H9 (cell line): ENCODE data around the gene ZHX3. TPM values are rescaled to one million over a fixed set of nuclear protein-coding genes. Genes with fewer than 3 reads are reported as not detected.

Experiments
- DNase-seq: peaks from one replicate; pipeline ENCODE4 v3.0.0-alpha.2; 2017
- H2AFZ ChIP-seq: one replicate; pipeline ENCODE4 v1.6.1; 2013; ENCODE audit warnings: mild to moderate bottlenecking, low read length, control low read depth, moderate library complexity
- H2AK5ac ChIP-seq: 2 replicates; pipeline ENCODE4 v1.6.1; 2013; ENCODE audit warnings: low read length, control low read depth, mixed read lengths; ENCODE audit not compliant: insufficient read length
- H2BK120ac ChIP-seq: one replicate; pipeline ENCODE4 v1.6.1; 2013; ENCODE audit warnings: low read depth, mild to moderate bottlenecking, low read length, control low read depth, inconsistent platforms; ENCODE audit not compliant: poor library complexity, severe bottlenecking
- H2BK12ac ChIP-seq: 2 replicates; pipeline ENCODE4 v1.6.1; 2013; ENCODE audit warnings: low read length, control low read depth, mixed read lengths, low read depth; ENCODE audit not compliant: insufficient read length
- H2BK15ac ChIP-seq: 2 replicates; pipeline ENCODE4 v1.6.1; 2013; ENCODE audit warnings: low read depth, low read length, control low read depth
- H2BK20ac ChIP-seq: one replicate; pipeline ENCODE4 v1.6.1; 2013; ENCODE audit warnings: low read depth, mild to moderate bottlenecking, low read length, control low read depth, inconsistent platforms; ENCODE audit not compliant: poor library complexity, severe bottlenecking
- H2BK5ac ChIP-seq: 2 replicates; pipeline ENCODE4 v1.6.1; 2013; ENCODE audit warnings: low read length, control low read depth, mixed read lengths; ENCODE audit not compliant: insufficient read length
- H3K14ac ChIP-seq: 2 replicates; pipeline ENCODE4 v1.6.1; 2013; ENCODE audit warnings: low read length, control low read depth; ENCODE audit not compliant: insufficient read depth
- H3K18ac ChIP-seq: 2 replicates; pipeline ENCODE4 v1.6.1; 2013; ENCODE audit warnings: low read depth, mild to moderate bottlenecking, mixed read lengths, low read length, control low read depth; ENCODE audit not compliant: insufficient read length
- H3K23ac ChIP-seq: 2 replicates; pipeline ENCODE4 v1.6.1; 2013; ENCODE audit warnings: low read length, control low read depth, mixed read lengths, low read depth; ENCODE audit not compliant: insufficient read length
- H3K23me2 ChIP-seq: 2 replicates; pipeline ENCODE4 v1.6.1; 2013; ENCODE audit warnings: low read depth, mild to moderate bottlenecking, mixed read lengths, low read length, control low read depth; ENCODE audit not compliant: insufficient read length, poor library complexity, severe bottlenecking
- H3K27ac ChIP-seq: 2 replicates; pipeline ENCODE4 v1.5.1; 2013; ENCODE audit warnings: low read length, control low read depth, mixed read lengths, low read depth; ENCODE audit not compliant: insufficient read length
- H3K27me3 ChIP-seq: 2 replicates; pipeline ENCODE4 v1.6.1; 2013; ENCODE audit warnings: low read length, control low read depth, inconsistent platforms; ENCODE audit not compliant: insufficient read depth
- H3K4ac ChIP-seq: 2 replicates; pipeline ENCODE4 v1.6.1; 2013; ENCODE audit warnings: low read depth, mild to moderate bottlenecking, control low read depth, inconsistent platforms, low read length, moderate library complexity
- H3K4me1 ChIP-seq: 2 replicates; pipeline ENCODE4 v1.6.1; 2013; ENCODE audit warnings: low read length, control low read depth, inconsistent platforms; ENCODE audit not compliant: insufficient read depth
- H3K4me2 ChIP-seq: 2 replicates; pipeline ENCODE4 v1.6.1; 2013; ENCODE audit warnings: low read length, control low read depth, mixed read lengths; ENCODE audit not compliant: insufficient read length, insufficient read depth
- H3K56ac ChIP-seq: 2 replicates; pipeline ENCODE4 v1.6.1; 2013; ENCODE audit warnings: low read depth, mild to moderate bottlenecking, mixed read lengths, low read length, control low read depth; ENCODE audit not compliant: insufficient read length
- H3K79me1 ChIP-seq: 2 replicates; pipeline ENCODE4 v1.6.1; 2013; ENCODE audit warnings: low read depth, mild to moderate bottlenecking, moderate library complexity, low read length, control low read depth, inconsistent platforms; ENCODE audit not compliant: insufficient read depth, poor library complexity, severe bottlenecking
- H3K79me2 ChIP-seq: 2 replicates; pipeline ENCODE4 v1.6.1; 2013; ENCODE audit warnings: low read length, control low read depth, inconsistent platforms; ENCODE audit not compliant: insufficient read depth
- H3K9ac ChIP-seq: 2 replicates; pipeline ENCODE4 v1.6.1; 2013; ENCODE audit warnings: low read length, control low read depth, mixed read lengths; ENCODE audit not compliant: insufficient read length; ENCODE audit errors: extremely low read depth
- H3K9me3 ChIP-seq: one replicate; pipeline ENCODE4 v1.6.1; 2013; ENCODE audit warnings: low read depth, low read length, inconsistent platforms; ENCODE audit not compliant: control insufficient read depth
- H3T11ph ChIP-seq: one replicate; pipeline ENCODE4 v1.6.1; 2013; ENCODE audit warnings: mild to moderate bottlenecking, low read length, control low read depth, inconsistent platforms
- H4K20me1 ChIP-seq: one replicate; pipeline ENCODE4 v1.6.1; 2013; ENCODE audit not compliant: control insufficient read depth, insufficient read length, insufficient read depth
- H4K5ac ChIP-seq: 2 replicates; pipeline ENCODE4 v1.6.1; 2013; ENCODE audit warnings: low read depth, mild to moderate bottlenecking, mixed read lengths, low read length, control low read depth; ENCODE audit not compliant: insufficient read length
- H4K8ac ChIP-seq: replicated peaks from 2 replicates; pipeline ENCODE4 v1.6.1; 2013; ENCODE audit warnings: low read length, control low read depth, mixed read lengths, low read depth; ENCODE audit not compliant: insufficient read length
- H4K91ac ChIP-seq: 2 replicates; pipeline ENCODE4 v1.6.1; 2013; ENCODE audit warnings: low read depth, mild to moderate bottlenecking, moderate library complexity, mixed read lengths, low read length, control low read depth; ENCODE audit not compliant: insufficient read length
- H3K27ac Mint-ChIP-seq, 3 experiments: 2 replicates in 2 of 3; 3 replicates in 1 of 3; pipeline ENCODE4 v1.8.0; 2020 to 2021; ENCODE audit warnings: mixed read lengths in 3 of 3, mild to moderate bottlenecking in 1 of 3, moderate library complexity in 1 of 3
- H3K27me3 Mint-ChIP-seq: 2 replicates; pipeline ENCODE4 v1.8.0; 2021; ENCODE audit warnings: low read depth, mild to moderate bottlenecking, moderate library complexity, mixed read lengths
- H3K36me3 Mint-ChIP-seq, 3 experiments: 2 replicates in 2 of 3; 3 replicates in 1 of 3; pipeline ENCODE4 v1.8.0; 2020 to 2021; ENCODE audit warnings: low read depth in 3 of 3, mixed read lengths in 3 of 3; ENCODE audit not compliant: insufficient read depth in 1 of 3
- H3K4me1 Mint-ChIP-seq, 2 experiments: 2 replicates each; pipeline ENCODE4 v1.8.0; 2020; ENCODE audit warnings: mixed read lengths in 2 of 2
- H3K4me3 Mint-ChIP-seq, 2 experiments: 2 replicates in 1 of 2; 3 replicates in 1 of 2; pipeline ENCODE4 v1.8.0; 2020 to 2021; ENCODE audit warnings: mild to moderate bottlenecking in 2 of 2, mixed read lengths in 2 of 2, moderate library complexity in 1 of 2
- H3K9me3 Mint-ChIP-seq, 2 experiments: 2 replicates in 1 of 2; 3 replicates in 1 of 2; pipeline ENCODE4 v1.8.0; 2020; ENCODE audit warnings: mild to moderate bottlenecking in 2 of 2, mixed read lengths in 2 of 2, moderate library complexity in 1 of 2
- CTCF ChIP-seq: fragments of 200-600 bp; sonication (generic); conservative IDR thresholded peaks from 3 replicates; pipeline ENCODE4 v1.8.0; 2021; ENCODE audit warnings: antibody characterized with exemption, mild to moderate bottlenecking
- WGBS: extraction: QIAGEN DNeasy Blood & Tissue Kit; methylation state at CpG from one replicate; pipeline ENCODE4 v1.1.7; 2013; ENCODE audit warnings: missing lambda C conversion rate, low lambda C conversion rate, mixed read lengths; ENCODE audit not compliant: insufficient read length; ENCODE audit errors: extremely low coverage; 5-methylcytosine and 5-hydroxymethylcytosine counted together
- total RNA-seq: library from RNA; stranded (reverse); gene quantifications from 2 replicates; pipeline ENCODE4 v1.2.1, GENCODE V29; 2021

The ZHX3 gene
- total RNA-seq, 1 experiment from 2014 or later: 4.4 TPM

- Histone ChIP-seq H2AFZ (no peak overlapping the region), H2BK5ac (no peak overlapping the region), H3K23me2 (no peaks in the 10 kb centered on the region), H4K91ac (no peak overlapping the region), H2BK12ac (no peak overlapping the region), H3K9ac (no peak overlapping the region), H2BK20ac (no peak overlapping the region), H3K14ac (no peak overlapping the region), H3K79me1 (no peaks in the 10 kb centered on the region), H3K27ac (no peak overlapping the region), H2BK120ac (no peak overlapping the region), H4K20me1 (no peaks in the 10 kb centered on the region), H3K27me3 (no peaks in the 10 kb centered on the region), H3K56ac (no peak overlapping the region), H3K4ac (no peak overlapping the region), H3K4me2 (no peak overlapping the region), H3K18ac (no peak overlapping the region), H3K4me1 (no peaks in the 10 kb centered on the region), H4K5ac (no peak overlapping the region), H2BK15ac (no peak overlapping the region), H2AK5ac (no peak overlapping the region), H4K8ac (no peak overlapping the region), H3K23ac (no peak overlapping the region), H3K79me2 (no peaks in the 10 kb centered on the region), H3K9me3 (no peaks in the 10 kb centered on the region), H3T11ph (no peak overlapping the region)
- no peaks in the 10 kb centered on the region for H3K9me3 Mint-ChIP-seq
- no CpG with 5 or more reads among the region's 3 CpGs for WGBS
- no peak overlapping the region for H3K27ac Mint-ChIP-seq
- H3K4me1 Mint-ChIP-seq: peaks cover 4 to 6% of the 10 kb centered on the region in 2 experiments
- no peak for DNase-seq
- peaks cover 2% of the 10 kb centered on the region; the same call in 1 of the 2 replicates for H3K27me3 Mint-ChIP-seq
- H3K4me3 Mint-ChIP-seq: no peak overlapping the region
- H3K36me3 Mint-ChIP-seq: no peaks in the 10 kb centered on the region
- TF ChIP-seq CTCF: no peak
Observed at GRCh38 chr20:41277049-41277448, 40.5 kb downstream of the ZHX3 start.
